CD4-positive, alpha-beta T cell treated with Interleukin-4 for 1 hour (primary cell): ENCODE measurements around the gene SLC25A27.
A peak's percentile ranks its signal among the peaks of the same experiment; 100 is the strongest.

Source experiments
- DNase-seq, 2 donors: peaks; one replicate each; pipeline ENCODE4 v3.0.0-alpha.2; 2020 to 2022

Gene SLC25A27

DNA sequence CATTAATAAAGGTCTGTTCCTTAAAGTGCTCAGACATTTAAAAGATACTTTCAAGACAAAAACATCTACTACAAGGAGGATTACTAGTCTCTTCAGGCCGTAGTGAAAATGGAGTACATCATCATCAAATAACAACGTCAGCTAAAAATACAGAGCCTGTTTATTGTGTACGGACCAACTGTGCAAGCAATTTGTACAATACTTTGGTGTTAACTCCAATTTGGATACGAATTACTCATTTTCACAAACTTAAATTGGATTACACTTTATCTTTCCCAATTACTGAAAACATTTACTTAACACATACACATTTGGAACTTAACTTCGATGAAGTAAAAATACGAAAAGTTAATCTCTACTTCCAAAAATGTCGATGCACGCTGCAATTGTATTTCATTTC, 959 bp upstream of the SLC25A27 start:
- no peak for DNase-seq

DNA sequence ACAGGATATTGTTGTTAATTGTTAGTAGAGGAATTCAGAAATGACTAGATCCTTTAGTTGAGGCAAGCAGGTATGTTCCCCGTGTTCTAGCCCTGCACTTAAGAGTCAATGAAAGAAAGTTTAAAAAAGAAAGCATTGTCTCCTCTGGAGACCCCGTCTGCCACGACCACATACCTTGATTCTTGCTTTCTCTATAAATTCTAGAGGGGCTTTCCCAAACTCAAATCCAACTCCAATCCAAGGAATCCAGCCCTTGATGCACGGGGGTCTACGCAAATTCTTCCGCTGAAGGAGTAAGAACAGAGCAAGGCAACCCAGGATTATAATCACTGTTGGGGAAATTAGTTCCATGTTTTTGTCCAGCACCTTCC, 558 bp upstream of the SLC25A27 start:
- DNase-seq, result no peak

DNA sequence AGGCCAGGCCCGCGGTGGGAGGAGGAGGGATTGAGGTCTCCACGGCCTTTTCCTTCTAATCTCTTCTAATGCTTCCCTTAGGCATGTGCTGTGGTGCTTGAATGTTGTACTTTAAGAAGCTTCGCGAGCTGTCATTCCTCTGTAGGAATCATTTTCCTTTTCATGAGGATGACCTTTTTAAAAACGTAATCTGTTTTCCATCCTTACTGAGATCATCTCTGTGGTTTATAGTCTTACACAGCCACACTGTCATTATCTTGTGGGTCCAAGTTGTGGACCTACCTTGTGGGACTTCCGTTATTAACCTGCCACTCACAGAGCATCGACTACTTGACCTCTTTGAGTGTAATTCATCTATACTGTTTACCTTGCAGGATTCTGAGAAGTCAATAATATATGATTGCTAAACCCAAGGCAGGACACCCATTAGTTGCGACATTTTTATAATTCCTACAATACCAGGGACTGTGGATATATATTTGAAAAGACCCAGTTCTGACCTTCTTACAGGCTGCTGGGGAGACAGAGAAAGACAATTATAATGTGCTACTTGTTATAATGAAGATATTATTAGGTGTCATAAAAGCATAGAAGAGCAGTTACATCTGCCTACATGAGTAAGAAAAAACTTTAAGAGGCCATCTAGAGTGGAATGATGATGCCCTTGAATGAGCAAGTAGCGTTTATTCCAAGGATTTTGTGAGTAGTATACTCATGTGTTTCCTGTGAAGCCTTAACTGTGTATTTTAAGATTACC, 842 bp downstream of the SLC25A27 start:
- DNase-seq, result no peak

DNA sequence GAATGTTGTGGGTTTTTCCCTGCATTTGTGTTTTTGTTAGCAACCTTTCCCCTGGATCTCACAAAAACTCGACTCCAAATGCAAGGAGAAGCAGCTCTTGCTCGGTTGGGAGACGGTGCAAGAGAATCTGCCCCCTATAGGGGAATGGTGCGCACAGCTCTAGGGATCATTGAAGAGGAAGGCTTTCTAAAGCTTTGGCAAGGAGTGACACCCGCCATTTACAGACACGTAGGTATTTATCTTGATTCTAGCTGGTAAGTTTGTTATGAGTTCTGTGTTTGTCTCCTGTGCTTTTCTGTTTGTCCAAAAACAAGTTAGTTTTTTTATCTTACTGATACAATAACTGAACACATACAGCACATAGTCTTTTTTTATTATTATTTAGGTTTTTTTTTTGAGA, 3.0 kb downstream of the SLC25A27 start:
- DNase-seq, result no peak

DNA sequence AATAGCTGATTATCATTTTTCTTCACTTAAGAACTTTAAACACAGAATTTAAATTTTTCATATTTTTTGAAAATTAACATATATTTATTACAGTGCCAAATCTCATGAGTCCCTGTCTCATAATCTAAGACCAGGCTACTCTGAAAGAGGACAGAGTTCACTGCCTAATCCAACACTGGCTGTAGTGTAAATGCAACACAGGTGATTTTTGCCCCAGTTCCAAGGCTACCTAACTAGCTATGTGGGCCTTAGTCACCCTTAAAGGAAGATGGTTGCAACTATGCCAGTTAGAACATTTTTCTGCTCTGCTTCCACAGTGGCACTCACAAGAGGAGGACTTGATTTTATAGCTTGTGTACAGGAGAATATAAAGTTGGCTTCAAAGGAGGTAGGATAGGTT, 4.9 kb downstream of the SLC25A27 start:
- no peak for DNase-seq

DNA sequence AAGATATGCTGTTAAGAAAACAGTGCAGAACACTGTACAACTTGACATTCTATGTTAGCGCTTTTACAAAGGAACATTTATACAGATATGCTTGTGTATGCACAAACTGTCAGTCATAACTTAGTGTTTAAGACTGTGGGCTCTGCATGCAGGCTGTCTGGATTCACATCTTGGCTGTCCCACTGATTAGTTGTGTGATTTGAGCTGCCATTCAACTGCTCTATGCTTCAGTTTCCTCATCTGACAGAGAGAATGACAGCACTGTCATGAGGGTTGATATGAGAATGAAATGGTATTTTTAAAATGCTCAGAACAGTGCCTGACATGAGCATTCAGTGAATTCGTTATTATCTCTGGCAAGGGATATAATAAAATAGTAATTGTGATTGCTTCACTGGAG, 8.7 kb downstream of the SLC25A27 start:
- no peak for DNase-seq

DNA sequence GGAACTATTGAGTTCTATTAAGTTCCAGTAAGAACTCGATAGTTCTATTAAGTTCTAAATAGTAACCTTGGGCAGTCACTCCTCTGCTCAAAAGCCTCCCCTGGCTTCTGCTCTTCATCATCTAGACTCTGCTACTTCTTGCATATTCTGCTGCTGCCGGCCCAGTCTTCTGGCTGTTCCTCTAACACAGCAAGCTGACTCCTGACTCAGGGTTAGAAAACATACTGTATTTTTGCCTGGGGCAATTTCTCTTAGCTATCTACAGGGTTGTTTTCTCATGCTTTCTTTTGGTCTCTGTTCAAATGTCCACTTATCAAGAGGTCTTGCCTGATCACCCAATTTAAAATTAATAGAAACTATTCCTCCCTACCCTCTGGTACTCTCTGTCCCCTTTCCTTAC, 14.6 kb downstream of the SLC25A27 start:
- DNase-seq, result no peak

DNA sequence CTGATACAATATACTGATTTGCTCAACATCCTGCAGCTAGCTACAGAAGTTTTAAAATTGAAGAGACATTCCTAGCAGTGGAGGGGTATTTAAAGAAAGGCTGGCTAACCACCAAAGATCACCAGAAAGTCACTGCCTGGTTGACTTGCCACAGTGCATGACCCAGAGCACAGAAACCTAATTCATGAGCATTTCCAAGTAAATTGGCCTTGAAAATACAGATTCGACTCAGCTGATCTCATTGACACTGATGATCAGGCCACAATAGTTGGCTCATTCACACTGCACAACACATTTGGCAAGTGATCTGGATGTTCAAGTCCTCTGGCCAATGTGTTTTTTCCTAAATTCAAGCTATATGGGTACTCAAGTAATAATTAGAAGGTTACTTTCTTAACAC, 21.6 kb downstream of the SLC25A27 start:
- no peak for DNase-seq

DNA sequence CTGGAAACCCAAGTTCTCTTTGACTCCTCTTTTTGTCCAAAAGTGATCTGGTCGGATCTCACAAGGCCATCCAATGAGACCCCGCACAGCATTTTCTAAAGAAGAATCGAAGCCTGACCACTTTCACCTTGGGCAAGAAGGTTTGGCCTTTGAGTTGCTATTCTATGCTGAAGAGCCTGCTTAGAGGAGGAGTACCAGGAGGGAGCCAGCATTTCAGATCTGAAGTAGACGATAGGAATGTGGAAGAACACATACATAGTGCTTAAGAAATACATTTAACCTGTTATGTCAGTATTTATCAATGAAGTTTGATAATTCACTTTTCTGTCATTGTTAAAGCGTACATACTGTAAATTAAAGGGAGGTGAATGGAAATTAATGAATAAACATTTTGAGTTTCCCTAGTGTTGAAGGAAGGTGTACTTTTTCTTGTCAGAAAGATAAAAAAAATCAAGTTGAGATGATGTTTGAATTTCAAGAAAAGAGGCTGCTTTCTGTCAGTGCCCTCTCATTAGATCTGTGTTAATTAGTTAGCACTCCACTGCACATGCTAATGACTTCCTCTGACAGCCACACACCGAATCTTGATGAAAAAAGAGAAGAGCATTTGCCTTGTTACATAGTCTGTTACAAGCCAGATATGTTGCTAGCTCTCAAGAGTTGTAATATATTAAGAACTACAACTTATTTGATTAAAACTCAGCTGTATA, 24.0 kb downstream of the SLC25A27 start:
- DNase-seq, result no peak

DNA sequence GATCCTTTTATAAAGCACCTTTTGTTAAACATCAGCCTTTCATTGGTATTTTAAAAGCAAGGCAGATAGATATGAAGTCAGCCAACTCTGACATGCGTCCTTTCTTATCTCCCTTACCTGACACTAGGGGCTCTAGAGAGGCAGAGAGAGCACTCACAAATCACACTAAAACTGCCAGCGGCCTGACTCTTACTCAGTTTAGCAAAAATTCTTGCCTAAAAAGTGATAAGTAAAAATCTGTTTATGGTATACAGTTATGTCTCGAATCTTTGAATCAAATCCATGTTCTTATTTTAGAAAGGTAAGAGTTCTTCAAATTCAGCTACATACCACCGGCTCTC, 24.5 kb downstream of the SLC25A27 start:
- DNase-seq, result no peak

DNA sequence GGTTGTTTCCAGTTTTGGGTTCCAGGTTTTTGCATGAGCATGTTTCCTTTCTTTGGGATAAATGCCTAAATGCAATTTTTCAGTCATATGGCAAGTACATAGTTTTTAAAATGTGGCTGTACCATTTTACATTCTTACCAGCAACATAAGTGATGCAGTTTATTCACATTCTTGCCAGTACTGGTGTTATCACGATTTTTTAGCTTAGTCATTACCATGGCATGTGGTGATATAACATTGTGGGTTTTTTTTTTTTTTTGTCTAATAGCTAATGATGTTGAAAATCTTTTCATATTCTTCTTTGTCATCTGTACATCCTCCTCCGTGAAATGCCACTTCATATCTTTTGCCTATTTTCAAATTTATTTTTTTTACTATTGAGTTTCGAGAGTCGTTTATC, 32.0 kb downstream of the SLC25A27 start:
- no peak for DNase-seq

DNA sequence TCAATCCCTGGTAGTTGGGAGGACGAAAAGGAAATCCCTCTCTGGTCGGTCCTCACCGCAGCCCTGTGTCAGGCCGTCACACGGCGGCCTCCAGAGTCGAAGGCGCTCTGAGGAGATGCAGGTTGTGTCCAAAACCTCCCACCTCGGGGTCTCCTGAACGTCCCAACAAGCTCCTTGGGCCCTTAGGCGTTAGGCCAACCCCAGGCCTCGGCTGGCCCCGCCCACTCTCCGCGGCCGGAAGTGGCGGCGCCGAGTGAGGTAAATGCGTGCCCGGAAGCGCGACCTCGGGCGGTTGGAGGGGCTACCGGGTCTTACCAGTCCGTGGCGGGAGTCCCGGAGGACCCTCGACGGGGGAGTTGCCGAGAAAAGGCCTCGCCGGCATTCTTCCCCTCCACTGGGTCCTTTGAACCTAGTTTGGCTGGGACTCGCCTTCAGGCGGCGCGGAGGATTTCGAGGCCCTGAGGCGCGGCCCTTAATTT, 34.9 kb downstream of the SLC25A27 start, which contains the start of gene TDRD6:
Gene TDRD6, plus strand, starts transcription at position 267 of the 479 bp plus-strand sequence. CDS start 244 bp downstream, outside the sequence.
- DNase-seq, result no peak

DNA sequence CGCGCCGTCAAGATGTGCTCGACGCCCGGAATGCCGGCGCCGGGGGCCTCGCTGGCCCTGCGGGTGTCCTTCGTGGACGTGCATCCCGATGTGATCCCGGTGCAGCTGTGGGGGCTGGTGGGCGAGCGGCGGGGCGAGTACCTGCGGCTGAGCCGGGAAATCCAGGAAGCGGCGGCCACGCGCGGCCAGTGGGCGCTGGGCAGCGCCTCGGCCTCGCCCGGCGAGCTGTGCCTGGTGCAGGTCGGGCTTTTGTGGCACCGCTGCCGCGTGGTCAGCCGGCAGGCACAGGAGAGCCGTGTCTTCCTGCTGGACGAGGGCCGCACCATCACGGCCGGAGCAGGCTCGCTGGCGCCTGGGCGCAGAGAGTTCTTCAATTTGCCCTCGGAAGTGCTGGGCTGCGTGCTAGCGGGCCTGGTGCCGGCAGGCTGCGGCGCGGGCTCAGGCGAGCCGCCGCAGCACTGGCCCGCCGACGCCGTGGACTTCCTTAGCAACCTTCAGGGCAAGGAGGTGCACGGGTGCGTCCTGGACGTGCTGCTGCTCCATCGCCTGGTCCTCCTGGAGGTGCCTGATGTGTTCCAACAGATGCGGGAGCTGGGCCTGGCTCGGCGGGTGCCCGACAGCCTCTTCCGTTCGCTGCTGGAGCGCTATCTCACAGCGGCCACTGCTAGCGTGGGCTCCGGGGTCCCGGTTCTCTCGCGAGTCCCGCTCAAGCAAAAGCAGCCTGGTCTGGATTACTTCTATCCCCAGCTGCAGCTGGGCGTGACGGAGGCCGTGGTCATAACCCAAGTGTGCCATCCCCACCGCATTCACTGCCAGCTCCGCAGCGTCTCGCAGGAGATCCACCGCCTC, 35.6 kb downstream of the SLC25A27 start:
- no peak for DNase-seq

DNA sequence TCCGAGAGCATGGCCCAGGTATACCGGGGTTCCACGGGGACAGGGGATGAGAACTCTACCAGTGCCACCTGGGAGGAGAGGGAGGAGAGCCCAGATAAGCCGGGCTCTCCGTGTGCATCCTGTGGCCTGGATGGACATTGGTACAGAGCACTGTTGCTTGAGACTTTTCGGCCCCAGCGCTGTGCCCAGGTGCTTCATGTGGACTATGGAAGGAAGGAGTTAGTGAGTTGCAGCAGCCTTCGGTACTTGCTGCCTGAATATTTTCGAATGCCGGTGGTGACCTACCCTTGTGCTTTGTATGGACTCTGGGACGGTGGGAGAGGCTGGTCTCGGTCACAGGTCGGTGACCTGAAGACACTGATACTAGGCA, 36.2 kb downstream of the SLC25A27 start:
- no peak for DNase-seq

DNA sequence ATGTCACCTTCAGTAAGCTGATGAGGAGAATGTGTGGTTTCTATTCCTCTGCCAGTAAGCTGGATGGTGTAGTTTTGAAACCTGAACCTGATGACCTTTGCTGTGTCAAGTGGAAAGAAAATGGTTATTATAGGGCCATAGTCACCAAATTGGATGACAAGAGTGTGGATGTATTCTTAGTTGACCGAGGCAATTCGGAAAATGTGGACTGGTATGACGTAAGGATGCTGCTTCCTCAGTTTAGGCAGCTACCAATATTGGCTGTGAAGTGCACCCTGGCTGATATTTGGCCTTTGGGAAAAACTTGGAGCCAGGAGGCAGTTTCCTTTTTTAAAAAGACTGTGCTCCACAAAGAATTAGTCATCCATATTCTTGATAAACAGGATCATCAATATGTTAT, 36.9 kb downstream of the SLC25A27 start:
- no peak for DNase-seq

DNA sequence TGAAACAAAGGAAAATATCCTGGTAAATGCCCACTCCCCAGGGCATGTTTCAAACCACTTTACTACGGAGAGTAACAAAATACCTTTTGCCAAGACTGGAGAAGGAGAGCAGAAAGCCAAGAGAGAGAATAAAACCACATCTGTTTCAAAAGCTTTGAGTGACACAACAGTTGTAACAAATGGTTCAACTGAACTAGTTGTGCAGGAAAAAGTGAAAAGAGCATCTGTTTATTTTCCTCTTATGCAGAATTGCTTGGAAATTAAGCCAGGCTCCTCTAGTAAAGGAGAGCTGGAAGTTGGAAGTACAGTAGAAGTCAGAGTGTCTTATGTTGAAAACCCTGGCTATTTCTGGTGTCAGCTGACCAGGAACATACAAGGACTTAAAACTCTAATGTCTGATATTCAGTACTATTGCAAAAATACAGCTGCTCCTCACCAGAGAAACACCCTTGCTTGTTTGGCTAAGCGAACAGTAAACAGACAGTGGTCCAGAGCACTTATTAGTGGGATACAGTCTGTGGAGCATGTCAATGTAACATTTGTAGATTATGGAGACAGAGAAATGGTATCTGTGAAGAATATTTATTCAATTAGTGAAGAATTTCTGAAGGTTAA, 37.5 kb downstream of the SLC25A27 start:
- DNase-seq, result no peak

DNA sequence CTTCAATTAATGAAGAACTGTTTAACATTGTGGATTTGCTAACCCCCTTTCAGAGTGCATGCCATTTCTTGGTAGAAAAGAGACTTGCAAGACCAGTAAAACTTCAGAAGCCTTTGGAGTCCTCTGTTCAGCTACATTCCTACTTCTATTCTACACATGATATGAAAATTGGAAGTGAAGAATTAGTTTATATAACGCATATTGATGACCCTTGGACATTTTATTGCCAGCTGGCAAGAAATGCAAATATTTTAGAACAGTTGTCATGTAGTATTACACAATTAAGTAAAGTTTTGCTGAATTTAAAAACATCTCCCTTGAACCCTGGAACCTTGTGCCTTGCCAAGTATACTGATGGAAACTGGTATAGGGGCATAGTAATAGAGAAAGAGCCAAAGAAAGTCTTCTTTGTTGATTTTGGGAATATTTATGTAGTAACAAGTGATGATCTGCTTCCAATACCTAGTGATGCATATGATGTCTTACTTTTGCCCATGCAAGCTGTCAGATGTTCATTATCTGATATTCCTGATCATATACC, 38.2 kb downstream of the SLC25A27 start:
- DNase-seq, result no peak

DNA sequence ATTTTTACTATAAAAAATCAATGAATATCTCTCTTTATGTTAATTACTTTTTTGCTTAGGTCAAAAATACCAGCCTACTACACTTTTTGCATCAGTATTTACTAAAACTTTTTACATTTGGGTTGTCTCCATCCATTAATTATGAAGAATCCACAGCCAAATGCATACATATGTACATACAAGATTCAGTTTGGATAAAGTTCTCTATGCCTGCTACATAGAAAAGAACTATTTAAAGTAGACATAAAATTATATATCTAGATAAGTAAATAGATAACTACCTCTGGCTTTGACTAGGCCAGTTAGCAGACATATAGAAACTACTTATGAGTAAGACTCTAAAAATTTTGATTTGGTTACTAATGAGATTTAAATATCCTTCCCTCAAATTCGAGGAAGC, 47.2 kb downstream of the SLC25A27 start:
- no peak for DNase-seq

DNA sequence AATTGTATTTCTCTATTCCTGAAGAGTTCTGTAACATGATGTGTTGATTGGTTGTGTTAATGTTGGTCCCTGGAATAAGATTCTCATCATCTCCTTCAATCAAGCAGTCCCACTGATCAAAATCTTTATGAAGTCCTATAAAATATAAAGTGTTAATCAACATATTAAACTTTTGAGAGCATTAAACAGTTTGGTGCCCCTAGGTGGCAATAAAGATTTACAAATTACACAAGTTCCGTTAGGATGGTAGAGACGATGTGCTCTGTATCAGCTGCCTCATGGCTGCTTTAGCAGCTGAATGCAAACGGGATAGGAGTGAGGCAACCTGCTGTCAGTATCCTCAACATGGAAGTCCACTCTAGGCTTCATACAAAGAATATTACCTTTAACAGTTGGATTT, 51.8 kb downstream of the SLC25A27 start:
- peak; percentile 2 to 13 for DNase-seq

DNA sequence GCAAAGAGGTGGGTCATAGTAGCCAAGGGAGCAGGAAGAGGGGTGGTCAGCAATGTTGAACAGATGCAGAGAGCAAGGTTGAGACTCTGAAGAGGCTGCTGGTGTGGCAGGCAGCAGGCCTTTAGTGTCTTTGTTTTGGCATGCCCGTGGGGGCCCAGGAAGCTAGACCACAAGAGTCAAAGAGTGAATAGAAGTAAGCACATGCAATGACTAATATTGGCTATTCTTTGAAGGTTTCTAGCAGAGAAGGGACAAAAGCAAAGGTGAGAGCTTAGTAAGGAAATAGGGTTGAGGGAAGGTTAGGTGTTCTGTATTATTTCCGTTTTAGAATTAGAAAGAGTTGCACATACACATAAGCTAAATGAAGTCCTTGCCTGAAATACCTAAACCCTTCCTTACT, 53.7 kb downstream of the SLC25A27 start:
- DNase-seq, result no peak

DNA sequence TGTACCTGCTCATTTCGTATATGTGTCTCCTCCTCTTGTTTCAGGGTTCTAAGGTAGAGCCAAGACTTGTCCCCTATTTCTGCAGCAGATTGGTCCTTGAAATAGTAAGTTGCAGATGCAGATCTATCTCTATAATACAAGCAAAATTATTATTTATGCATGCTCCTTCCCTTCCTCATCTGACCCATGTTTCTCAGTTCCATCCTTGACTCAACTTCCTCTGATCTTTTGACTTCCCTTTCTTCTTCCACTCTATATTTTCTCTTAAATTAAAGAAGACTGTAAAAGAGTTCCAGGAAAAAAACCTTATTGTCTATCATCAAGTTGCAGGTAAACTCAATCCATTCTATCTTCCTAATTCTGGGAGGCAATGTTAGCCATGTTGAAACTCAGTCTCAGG, 58.7 kb downstream of the SLC25A27 start:
- no peak for DNase-seq

DNA sequence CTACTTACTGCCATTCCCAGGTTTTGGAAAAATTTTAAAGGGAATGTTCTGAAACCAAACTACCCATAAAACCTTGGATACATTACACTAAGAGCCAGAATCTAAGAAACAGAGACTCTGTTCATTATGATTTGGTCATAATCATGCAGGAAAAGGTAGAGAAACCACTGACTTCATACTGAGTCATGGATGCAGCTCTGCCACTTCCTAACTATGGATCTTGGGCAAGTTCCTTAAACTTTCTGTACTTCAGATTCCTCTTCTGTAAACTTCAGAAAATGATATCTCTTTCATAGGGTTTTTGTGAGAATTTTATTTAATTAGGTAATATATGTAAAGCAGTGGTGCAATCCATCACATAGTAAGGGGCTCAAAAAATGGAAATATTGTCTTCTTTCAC, 62.4 kb downstream of the SLC25A27 start:
- peak in 1 of 2 donors; percentile 23 for DNase-seq

DNA sequence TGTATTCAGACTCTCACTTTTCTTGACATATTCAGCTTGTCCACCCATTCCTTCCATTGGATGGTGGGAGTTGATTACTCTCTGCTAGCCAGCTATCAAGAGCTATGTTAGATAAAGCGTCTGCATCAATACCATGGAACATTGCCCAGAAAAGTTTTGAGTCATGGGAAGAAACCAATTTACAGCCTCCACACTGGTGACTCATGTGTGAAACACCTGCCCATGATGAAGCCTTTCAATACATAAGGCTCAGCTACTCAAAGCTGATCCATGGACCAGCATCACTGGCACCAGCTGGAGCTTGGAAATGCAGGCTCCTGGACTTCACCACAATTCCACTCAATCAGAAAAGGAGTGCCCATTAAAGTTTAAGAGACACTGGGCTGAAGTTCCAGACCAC, 66.3 kb downstream of the SLC25A27 start:
- no peak for DNase-seq
